ENCODE data around the gene MICB. TPM values are rescaled to one million over a fixed set of nuclear protein-coding genes. Genes with fewer than 3 reads are reported as not detected.
A peak's percentile ranks its signal among the peaks of the same experiment; 100 is the strongest.

MICB gene
- total RNA-seq, 2 experiments from 2014 or later, result 21.4 to 22.6 TPM

- peaks cover 38% of the 10 kb centered on the region for H3K36me3 Mint-ChIP-seq (ENCODE audit: low read depth)
- CTCF ChIA-PET, result no interaction called here
- no peak for DNase-seq
- intact Hi-C loops (cut with micrococcal nuclease), result no loop called here
- no peaks in the 10 kb centered on the region for H3K9me3 Mint-ChIP-seq
- H3K27ac Mint-ChIP-seq, result peak overlapping the region; percentile 10
- H3K4me3 Mint-ChIP-seq, result peak overlapping the region; percentile 99
- H3K27me3 Mint-ChIP-seq (ENCODE audit: low read depth), result no peaks in the 10 kb centered on the region
- peaks cover 81% of the 10 kb centered on the region for H3K4me1 Mint-ChIP-seq (ENCODE audit: low read depth)
Observed at GRCh38 chr6:31465718-31466117, 32.2 kb upstream of the MICB start.

GRCh38 chr6:31466466-31466865, 31.5 kb upstream of the MICB start:
- H3K27me3 Mint-ChIP-seq (ENCODE audit: low read depth), result no peaks in the 10 kb centered on the region
- no peak overlapping the region for H3K4me3 Mint-ChIP-seq
- H3K36me3 Mint-ChIP-seq (ENCODE audit: low read depth), result peaks cover 40% of the 10 kb centered on the region
- CTCF ChIA-PET, result no interaction called here
- no peak for DNase-seq
- intact Hi-C loops (cut with micrococcal nuclease), result no loop called here
- H3K9me3 Mint-ChIP-seq, result no peaks in the 10 kb centered on the region
- peaks cover 89% of the 10 kb centered on the region for H3K4me1 Mint-ChIP-seq (ENCODE audit: low read depth)
- no peak overlapping the region for H3K27ac Mint-ChIP-seq

- Mint-ChIP-seq H3K27ac (no peak overlapping the region), H3K9me3 (no peaks in the 10 kb centered on the region), H3K36me3 (ENCODE audit: low read depth) (peaks cover 40% of the 10 kb centered on the region), H3K4me3 (no peak overlapping the region), H3K4me1 (ENCODE audit: low read depth) (peaks cover 92% of the 10 kb centered on the region), H3K27me3 (ENCODE audit: low read depth) (no peaks in the 10 kb centered on the region)
- CTCF ChIA-PET, result no interaction called here
- no peak for DNase-seq
- intact Hi-C loops (cut with micrococcal nuclease), result no loop called here
Observed at GRCh38 chr6:31467151-31467550, 30.8 kb upstream of the MICB start.

- Mint-ChIP-seq H3K9me3 (no peaks in the 10 kb centered on the region), H3K4me3 (no peak overlapping the region), H3K27me3 (ENCODE audit: low read depth) (no peaks in the 10 kb centered on the region), H3K4me1 (ENCODE audit: low read depth) (peaks cover 94% of the 10 kb centered on the region), H3K36me3 (ENCODE audit: low read depth) (peaks cover 36% of the 10 kb centered on the region), H3K27ac (no peak overlapping the region)
- intact Hi-C loops (cut with micrococcal nuclease), result no loop called here
- DNase-seq, result no peak
- CTCF ChIA-PET, result interaction anchor here (1.0 kb wide), 1 partner anchor 24 kb away, joined by 3 read pairs; no protein-coding TSS in a partner anchor
Observed at GRCh38 chr6:31468311-31468710, 29.6 kb upstream of the MICB start.

GRCh38 chr6:31470801-31471200, 27.1 kb upstream of the MICB start:
- Mint-ChIP-seq H3K27me3 (ENCODE audit: low read depth) (no peaks in the 10 kb centered on the region), H3K4me3 (no peak overlapping the region), H3K9me3 (no peaks in the 10 kb centered on the region), H3K36me3 (ENCODE audit: low read depth) (peaks cover 16% of the 10 kb centered on the region), H3K27ac (no peak overlapping the region), H3K4me1 (ENCODE audit: low read depth) (peaks cover 95% of the 10 kb centered on the region)
- intact Hi-C loops (cut with micrococcal nuclease), result no loop called here
- CTCF ChIA-PET, result interaction anchor here (0.6 to 1.6 kb wide), 2 partner anchors 19 to 329 kb away, joined by 3 read pairs; no protein-coding TSS in a partner anchor
- DNase-seq, result no peak

GRCh38 chr6:31471711-31472110, 26.2 kb upstream of the MICB start:
- Mint-ChIP-seq H3K27ac (peak overlapping the region; percentile 57), H3K4me3 (no peak overlapping the region), H3K4me1 (ENCODE audit: low read depth) (peaks cover 86% of the 10 kb centered on the region), H3K36me3 (ENCODE audit: low read depth) (peaks cover 15% of the 10 kb centered on the region), H3K9me3 (no peaks in the 10 kb centered on the region), H3K27me3 (ENCODE audit: low read depth) (no peaks in the 10 kb centered on the region)
- DNase-seq, result no peak
- CTCF ChIA-PET, result interaction anchor here (0.6 to 1.6 kb wide), 2 partner anchors 20 to 1505 kb away, joined by 3 to 5 read pairs; no protein-coding TSS in a partner anchor
- intact Hi-C loops (cut with micrococcal nuclease), result no loop called here

GRCh38 chr6:31472259-31472658, 25.7 kb upstream of the MICB start:
- H3K4me3 Mint-ChIP-seq, result no peak overlapping the region
- no peak overlapping the region for H3K27ac Mint-ChIP-seq
- no peaks in the 10 kb centered on the region for H3K9me3 Mint-ChIP-seq
- H3K4me1 Mint-ChIP-seq (ENCODE audit: low read depth), result peaks cover 80% of the 10 kb centered on the region
- intact Hi-C loops (cut with micrococcal nuclease), result no loop called here
- CTCF ChIA-PET, result no interaction called here
- peaks cover 10% of the 10 kb centered on the region for H3K36me3 Mint-ChIP-seq (ENCODE audit: low read depth)
- no peaks in the 10 kb centered on the region for H3K27me3 Mint-ChIP-seq (ENCODE audit: low read depth)
- DNase-seq, result no peak

GRCh38 chr6:31473244-31473643, 24.7 kb upstream of the MICB start:
- Mint-ChIP-seq H3K36me3 (ENCODE audit: low read depth) (peaks cover 8% of the 10 kb centered on the region), H3K27me3 (ENCODE audit: low read depth) (no peaks in the 10 kb centered on the region), H3K9me3 (no peaks in the 10 kb centered on the region), H3K27ac (no peak overlapping the region), H3K4me1 (ENCODE audit: low read depth) (peaks cover 71% of the 10 kb centered on the region), H3K4me3 (no peak overlapping the region)
- DNase-seq, result no peak
- intact Hi-C loops (cut with micrococcal nuclease), result no loop called here
- CTCF ChIA-PET, result interaction anchor here (2.0 kb wide), 1 partner anchor 20 kb away, joined by 7 read pairs; no protein-coding TSS in a partner anchor

- no peaks in the 10 kb centered on the region for H3K27me3 Mint-ChIP-seq (ENCODE audit: low read depth)
- H3K36me3 Mint-ChIP-seq (ENCODE audit: low read depth), result peaks cover 8% of the 10 kb centered on the region
- H3K27ac Mint-ChIP-seq, result peak overlapping the region; percentile 18
- DNase-seq, result peak; percentile 18
- no peaks in the 10 kb centered on the region for H3K9me3 Mint-ChIP-seq
- peaks cover 64% of the 10 kb centered on the region for H3K4me1 Mint-ChIP-seq (ENCODE audit: low read depth)
- CTCF ChIA-PET, result interaction anchor here (1.4 to 2.0 kb wide), 2 partner anchors 9 to 19 kb away, joined by 3 to 7 read pairs; no protein-coding TSS in a partner anchor
- H3K4me3 Mint-ChIP-seq, result no peak overlapping the region
- intact Hi-C loops (cut with micrococcal nuclease), result loop anchor here (1.0 kb wide), 1 partner anchor 8 kb away; no protein-coding TSS in a partner anchor
Observed at GRCh38 chr6:31473780-31474761, 23.9 kb upstream of the MICB start.

- Mint-ChIP-seq H3K36me3 (ENCODE audit: low read depth) (peaks cover 3% of the 10 kb centered on the region), H3K4me3 (no peak overlapping the region), H3K4me1 (ENCODE audit: low read depth) (peaks cover 56% of the 10 kb centered on the region), H3K27ac (no peak overlapping the region), H3K27me3 (ENCODE audit: low read depth) (no peaks in the 10 kb centered on the region), H3K9me3 (no peaks in the 10 kb centered on the region)
- intact Hi-C loops (cut with micrococcal nuclease), result loop anchor here (1.0 kb wide), 1 partner anchor 7 kb away; no protein-coding TSS in a partner anchor
- CTCF ChIA-PET, result interaction anchor here (0.6 to 2.0 kb wide), 3 partner anchors 8 to 713 kb away, joined by 3 to 7 read pairs (median 3); no protein-coding TSS in a partner anchor
- DNase-seq, result no peak
Observed at GRCh38 chr6:31474871-31475286, 23.1 kb upstream of the MICB start.

GRCh38 chr6:31476515-31477139, 21.3 kb upstream of the MICB start:
- Mint-ChIP-seq H3K9me3 (no peaks in the 10 kb centered on the region), H3K4me3 (no peak overlapping the region), H3K27ac (no peak overlapping the region), H3K27me3 (ENCODE audit: low read depth) (no peaks in the 10 kb centered on the region), H3K4me1 (ENCODE audit: low read depth) (peaks cover 38% of the 10 kb centered on the region), H3K36me3 (ENCODE audit: low read depth) (peaks cover 1% of the 10 kb centered on the region)
- intact Hi-C loops (cut with micrococcal nuclease), result no loop called here
- DNase-seq, result no peak
- CTCF ChIA-PET, result interaction anchor here (0.6 kb wide), 1 partner anchor 65 kb away, joined by 3 read pairs; the partner anchor contains the start of gene DDX39B

GRCh38 chr6:31477521-31477920, 20.4 kb upstream of the MICB start:
- DNase-seq, result no peak
- Mint-ChIP-seq H3K9me3 (no peaks in the 10 kb centered on the region), H3K36me3 (ENCODE audit: low read depth) (peaks cover 1% of the 10 kb centered on the region), H3K4me1 (ENCODE audit: low read depth) (peaks cover 29% of the 10 kb centered on the region), H3K27ac (no peak overlapping the region), H3K4me3 (no peak overlapping the region), H3K27me3 (ENCODE audit: low read depth) (no peaks in the 10 kb centered on the region)
- intact Hi-C loops (cut with micrococcal nuclease), result no loop called here
- CTCF ChIA-PET, result interaction anchor here (0.6 kb wide), 1 partner anchor 652 kb away, joined by 3 read pairs; no protein-coding TSS in a partner anchor

Data from activated naive CD4-positive, alpha-beta T cell treated with anti-CD3 and anti-CD28 coated beads for 36 hours (primary cell).